CD4-positive, alpha-beta T cell treated with Interleukin-1 beta for 1 hour (primary cell): ENCODE results near the gene TCAP.
A peak's percentile ranks its signal among the peaks of the same experiment; 100 is the strongest.

Experiments used
- DNase-seq, 2 donors: peaks; one replicate each; pipeline ENCODE4 v3.0.0-alpha.2; 2020 to 2022

The TCAP gene

DNA sequence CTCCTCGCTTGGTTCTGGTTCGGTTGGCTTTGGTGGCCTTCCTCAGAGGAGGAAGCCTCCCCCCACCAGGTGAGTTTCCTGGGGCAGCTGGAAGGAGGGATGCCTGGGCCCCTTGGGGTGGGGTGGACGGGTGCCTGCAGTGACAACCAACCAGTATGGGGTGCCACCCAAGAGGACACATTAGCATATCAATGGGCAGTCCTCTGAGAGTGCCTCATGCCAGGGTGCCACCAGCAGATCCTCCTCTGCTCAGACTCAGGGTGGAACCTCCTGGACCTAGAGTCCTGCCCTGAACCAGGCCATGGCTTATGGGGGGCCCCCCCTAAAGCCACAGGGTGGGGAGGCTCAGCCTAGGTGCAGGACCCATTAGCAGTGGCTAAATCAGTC lies 35.7 kb upstream of the TCAP start:
- no peak for DNase-seq

DNA sequence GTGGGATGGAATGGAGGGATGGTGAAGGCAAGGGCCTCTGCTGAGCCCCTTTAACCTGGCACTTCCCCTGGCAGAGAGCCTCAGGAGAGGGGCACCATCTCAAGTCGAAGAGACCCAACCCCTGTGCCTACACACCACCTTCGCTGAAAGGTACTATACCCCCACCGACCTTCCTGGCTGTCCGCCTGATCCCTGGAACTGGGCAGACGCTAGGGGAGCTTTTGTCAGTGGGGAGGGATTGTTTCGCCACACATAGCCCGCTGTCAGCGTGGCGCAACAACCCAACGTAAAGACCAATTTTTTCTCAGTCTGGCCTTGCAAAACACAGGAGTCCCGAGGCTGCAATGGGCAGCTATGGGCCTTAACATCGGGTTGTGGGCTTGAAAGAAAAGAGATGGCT lies 35.3 kb upstream of the TCAP start:
- DNase-seq: no peak

- no peak for DNase-seq
These were observed 33.7 kb upstream of the TCAP start for GRCh38 chr17:39631403-39631802.

DNA sequence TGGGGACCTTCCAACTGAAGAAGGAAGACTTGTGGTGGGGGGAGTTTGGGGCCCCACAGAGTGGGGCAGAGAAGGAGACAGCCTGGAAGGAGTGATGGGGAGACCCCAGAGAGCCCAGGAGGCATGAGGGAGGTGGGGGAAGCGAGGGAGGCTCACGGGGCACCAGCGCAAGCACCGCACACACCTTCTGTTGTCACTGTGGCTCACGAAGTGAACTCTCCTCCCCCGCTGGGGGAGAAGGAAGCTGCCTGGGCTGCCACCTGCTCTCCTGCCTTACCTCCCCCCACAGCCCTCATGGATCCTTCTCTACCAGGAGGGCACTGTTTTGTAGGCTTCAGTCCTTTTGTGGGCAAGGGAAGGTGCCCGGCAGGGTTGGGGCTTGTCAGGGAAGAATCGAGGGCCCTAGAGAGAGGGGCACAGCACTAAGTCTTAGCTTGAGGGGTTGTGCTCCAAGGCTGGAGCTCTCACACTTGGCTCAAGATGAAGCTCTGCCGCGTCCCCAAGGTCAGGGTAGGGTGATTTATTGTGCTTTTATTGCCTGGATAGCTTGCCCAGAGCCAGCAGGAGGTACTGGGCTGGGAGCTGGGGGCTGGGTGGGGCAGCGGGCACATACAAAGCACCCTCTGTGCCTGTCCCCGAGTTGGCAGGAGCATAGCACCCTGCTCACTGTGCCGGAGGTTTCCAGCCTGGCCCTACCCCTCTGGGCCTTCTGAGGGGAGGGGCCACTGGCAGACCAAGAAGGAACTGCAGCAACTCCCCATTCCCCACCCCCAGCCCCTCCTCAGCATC lies 32.8 kb upstream of the TCAP start:
- DNase-seq: no peak

DNA sequence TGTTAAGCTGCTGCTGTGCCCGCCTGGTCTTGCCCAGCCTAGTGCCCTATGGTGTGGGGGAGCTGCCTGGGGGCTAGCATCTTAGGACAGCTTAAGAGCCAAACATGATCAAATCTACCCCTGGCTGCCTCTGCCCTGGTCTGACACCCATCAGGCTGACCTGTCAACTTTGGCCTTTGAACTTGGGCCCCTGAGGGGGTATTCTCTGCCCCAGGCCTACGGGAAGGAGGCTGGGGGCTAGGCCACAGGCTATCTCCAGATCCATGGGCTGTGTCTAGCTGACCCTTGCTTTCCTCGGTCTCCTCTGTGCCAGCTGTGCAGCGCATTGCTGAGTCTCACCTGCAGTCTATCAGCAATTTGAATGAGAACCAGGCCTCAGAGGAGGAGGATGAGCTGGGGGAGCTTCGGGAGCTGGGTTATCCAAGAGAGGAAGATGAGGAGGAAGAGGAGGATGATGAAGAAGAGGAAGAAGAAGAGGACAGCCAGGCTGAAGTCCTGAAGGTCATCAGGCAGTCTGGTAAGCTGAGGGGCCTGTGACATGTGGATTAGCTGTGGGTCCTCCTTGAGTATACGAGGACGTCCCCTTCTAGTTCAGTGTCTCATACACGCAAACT lies 31.5 kb upstream of the TCAP start:
- no peak for DNase-seq

GRCh38 chr17:39634384-39634871 lies 30.7 kb upstream of the TCAP start:
- DNase-seq: peak in 1 of 2 donors; percentile 53

DNA sequence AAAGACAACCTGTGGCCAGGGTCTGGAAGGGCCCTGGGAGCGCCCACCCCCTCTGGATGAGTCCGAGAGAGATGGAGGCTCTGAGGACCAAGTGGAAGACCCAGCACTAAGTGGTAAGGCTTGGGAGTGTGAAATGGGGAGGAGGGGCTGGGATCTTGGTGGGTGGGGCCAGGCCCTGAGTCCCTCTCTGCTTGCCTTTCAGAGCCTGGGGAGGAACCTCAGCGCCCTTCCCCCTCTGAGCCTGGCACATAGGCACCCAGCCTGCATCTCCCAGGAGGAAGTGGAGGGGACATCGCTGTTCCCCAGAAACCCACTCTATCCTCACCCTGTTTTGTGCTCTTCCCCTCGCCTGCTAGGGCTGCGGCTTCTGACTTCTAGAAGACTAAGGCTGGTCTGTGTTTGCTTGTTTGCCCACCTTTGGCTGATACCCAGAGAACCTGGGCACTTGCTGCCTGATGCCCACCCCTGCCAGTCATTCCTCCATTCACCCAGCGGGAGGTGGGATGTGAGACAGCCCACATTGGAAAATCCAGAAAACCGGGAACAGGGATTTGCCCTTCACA lies 29.5 kb upstream of the TCAP start:
- no peak for DNase-seq

DNA sequence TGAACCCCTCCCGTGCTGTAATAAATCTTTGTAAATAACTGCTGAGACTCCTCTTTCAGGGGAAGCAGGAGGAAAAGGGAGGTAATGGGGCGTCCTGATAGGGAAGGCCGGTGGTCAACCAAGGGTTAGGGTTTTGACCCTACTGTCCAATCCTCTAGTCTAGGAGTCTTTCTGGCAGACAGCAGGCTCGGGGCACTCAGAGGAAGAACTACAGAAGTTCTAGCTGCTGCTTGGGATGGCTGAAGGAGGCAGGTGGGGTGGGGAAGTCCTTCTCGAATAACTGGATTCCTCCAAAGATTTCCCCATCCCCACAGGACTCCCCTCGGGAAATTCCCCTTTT lies 28.6 kb upstream of the TCAP start:
- no peak for DNase-seq

DNA sequence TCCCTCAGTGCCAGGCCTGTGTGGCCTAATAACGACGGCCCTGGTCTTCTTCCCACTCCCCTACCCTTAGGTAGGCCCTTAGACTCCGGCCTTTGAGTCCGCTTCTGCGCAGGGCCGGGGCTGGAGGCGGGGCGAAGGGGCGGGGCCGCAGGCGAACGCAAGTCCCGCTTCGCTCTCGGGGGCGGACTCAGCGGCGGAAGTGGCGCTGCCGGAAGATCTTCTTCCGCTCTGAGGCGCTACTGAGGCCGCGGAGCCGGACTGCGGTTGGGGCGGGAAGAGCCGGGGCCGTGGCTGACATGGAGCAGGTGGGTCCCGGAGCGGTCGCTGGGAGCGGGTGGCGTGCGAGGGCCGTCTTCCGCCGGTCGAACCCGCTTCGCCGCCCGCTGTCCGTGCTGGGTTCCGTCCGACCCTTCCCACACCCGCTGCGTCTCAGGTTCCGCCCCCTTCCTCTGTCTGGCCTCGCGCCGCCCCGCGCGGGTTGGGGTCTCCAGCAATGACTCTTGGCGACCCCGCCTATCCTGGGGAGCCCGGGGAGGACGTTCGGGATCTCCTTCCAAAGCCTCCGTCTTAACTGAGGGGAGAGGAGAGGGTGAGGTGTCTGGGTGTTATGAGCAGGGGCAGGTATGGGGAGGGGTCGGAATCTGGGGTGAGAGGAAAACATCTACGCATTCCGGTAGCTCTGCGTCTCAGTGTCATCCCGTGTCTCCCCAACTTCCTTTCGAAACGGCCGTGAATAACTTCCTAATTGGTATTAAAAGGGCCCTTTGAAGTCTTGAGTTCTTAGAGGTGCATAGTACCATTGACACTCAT lies 28.0 kb upstream of the TCAP start, which contains the start of gene STARD3:
TSS of gene STARD3 (plus strand) at position 218 of the 810 bp plus-strand sequence. CDS start 16,388 bp downstream, outside the sequence.
- DNase-seq: peak; percentile 89 to 91

DNA sequence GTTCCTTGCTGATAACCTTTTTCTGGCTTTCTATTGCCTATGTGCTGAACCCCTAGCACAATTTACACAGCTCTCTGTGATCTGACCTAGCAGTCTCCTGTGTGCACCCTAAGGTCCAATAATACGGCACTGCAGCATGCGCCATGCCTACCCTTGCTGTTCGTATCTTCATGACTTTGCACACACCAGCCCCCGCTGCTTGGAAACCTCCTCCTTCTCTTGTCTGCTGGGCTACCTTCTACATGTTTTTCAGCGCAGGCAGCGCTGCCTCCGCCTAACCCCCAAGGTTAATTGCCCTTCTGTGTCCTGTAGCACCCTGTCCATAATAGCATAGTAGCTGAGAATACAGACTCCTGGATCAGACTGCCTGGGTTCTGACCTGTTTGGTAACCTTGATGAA lies 26.8 kb upstream of the TCAP start:
- no peak for DNase-seq

DNA sequence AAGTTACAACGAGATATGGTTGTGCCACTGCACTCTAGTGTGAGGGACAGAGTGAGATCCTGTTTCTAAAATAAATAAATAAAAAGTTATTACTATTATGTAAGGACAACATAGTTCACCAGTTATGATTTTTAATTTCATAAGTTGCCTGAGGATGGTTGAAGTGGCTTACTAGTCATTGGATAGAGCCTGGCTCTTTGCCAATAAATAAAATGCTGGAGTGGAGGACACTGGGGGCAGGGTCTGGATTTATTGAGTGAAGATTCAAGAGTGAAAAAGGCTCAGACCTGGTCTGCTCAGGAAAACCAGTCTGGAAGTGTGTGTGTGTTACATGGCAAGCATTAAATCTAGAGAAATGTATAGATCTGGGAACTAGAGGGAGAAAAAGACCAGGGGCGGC lies 26.1 kb upstream of the TCAP start:
- DNase-seq: no peak

DNA sequence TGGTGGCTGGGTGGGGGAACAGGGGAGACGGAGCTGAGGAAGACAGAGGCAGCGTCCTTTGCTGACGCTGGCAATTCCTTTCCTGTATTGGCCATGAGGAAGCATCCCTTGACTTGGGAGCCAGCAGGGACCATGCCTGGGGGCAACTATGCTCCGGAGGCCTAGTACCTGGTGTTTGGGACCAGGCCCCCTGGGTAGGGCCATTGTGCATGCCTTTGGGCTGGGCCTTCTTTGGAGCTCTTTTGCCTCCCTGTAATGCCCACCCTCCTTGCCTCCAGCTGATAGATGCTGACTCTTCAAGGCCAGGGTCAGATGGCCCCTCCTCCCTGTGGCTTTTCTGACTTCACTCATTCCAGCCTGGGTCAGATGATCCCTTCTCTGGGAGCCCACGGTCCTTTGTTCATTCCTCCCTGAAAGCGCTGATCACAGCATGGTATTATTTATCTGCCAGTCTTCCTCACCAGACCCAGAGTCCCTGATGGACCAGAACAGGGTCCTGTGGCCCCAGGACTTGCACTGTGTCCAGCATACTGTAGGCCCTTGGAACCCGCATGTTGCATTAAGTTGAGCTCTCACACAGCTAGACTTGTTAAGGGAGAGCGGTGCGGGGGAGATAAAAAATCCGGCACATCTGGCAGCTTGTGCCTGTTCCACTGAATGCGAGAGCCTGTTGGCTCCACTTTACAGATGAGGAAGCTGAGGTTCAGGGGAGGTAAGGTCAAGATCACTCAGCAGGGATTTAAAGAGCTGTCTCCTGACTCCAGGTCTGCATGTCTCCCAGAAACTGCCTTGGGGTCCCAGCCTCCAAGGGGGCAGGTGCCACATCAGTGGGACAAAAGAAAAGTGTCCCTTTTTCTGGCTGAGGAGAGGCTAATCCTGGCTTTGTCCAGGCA lies 25.3 kb upstream of the TCAP start:
- no peak for DNase-seq

DNA sequence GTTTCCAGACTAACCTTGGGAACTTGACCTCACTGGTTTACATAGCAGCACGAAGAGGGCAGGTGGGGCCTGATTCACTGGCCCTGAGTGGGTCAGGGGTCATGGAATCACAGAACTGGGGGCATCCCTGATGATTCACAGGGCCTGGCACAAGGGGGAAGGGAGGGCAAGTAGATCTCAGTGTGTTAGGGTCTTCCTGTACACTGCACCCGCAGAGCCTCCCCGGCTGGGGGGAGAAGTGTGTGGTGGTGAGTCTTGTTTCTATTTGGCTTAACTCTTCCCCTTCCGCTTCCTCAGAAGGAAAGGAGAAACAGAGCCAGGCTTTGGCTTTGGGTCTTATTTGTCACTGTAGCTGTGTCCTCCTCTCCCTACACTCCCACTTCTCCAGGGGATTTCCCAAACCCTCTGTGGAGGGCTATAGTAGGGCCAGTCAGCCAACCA lies 24.5 kb upstream of the TCAP start:
- DNase-seq: no peak

GRCh38 chr17:39641097-39641496 lies 24.1 kb upstream of the TCAP start:
- no peak for DNase-seq

DNA sequence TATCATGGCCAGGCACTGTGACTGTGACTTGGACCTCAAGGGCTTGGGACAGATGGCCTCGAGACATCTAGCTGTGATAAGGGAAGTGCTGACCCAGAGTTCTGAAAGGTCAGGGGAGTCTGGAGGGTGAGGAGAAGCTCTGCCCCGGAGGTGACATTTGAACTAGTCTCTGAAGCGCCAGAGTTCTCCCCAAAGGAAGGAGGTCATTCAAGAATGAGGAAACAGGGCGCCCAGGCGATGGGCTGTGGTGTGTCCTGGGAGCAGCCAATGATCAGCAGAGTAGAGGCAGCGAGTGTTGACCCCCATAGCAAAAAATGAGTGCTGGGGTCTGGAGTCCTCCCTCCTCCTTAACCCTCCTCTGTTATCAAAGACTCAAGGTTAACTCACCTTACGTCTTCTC lies 23.3 kb upstream of the TCAP start:
- no peak for DNase-seq

DNA sequence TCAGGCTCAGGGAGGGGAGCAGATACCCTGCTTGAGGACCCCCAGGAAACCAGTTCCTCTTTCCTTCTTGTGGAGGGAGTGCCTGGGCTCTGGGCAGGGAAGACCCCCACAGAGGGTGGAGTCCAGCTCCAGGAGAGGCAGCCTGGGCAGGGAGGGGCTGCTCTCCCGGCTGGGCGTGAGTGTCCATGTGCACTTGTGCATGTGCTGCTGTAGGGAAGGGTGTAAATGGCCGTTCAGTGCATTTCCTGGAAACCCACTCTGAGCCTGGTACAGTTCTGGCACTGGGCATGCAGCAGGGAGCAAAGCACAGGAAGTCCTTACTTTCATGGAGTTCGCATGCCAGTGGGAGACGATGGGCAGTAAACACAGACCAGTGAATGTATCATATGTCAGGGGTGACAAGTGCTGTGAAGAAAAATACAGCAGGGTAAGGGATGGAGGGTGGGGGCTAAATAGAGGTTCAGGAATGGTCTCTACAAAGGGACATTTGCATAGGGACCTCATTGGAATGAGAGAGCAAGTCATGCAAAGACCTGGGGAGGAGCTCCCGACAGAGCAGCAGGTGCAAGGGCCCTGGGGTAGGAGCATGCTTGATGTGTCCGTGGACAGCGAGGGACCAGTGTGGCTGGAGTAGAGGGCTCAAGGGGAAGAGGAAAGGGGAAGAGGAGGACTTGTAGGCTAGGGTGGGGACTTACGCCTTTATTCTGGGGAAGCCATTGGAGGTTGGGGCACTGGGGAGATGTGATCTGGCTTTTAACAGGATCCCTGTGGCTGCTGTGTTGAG lies 22.7 kb upstream of the TCAP start:
- DNase-seq: no peak

DNA sequence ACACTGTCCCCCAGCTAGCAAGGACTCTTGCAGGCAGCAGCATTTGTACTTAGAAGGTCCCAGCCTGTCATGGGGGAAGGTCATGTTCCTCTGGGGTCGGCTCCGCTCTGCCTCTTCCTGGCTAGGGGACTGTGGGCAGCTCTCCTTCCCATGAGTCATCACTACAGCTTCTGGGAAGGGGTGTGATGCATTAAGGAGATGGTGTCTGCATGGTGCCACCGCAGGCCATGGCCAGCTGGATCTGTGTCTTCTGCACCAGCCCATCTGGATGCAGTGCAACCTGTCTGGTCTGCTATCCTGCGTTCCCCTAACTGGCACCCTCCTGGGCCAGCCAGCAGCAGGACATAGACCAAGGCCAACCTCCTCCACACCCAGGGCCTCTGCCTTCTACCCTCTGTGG lies 21.9 kb upstream of the TCAP start:
- DNase-seq: no peak

GRCh38 chr17:39647256-39647655 lies 17.9 kb upstream of the TCAP start:
- DNase-seq: no peak

- DNase-seq: no peak
These were observed 16.4 kb upstream of the TCAP start for GRCh38 chr17:39648616-39649366.

DNA sequence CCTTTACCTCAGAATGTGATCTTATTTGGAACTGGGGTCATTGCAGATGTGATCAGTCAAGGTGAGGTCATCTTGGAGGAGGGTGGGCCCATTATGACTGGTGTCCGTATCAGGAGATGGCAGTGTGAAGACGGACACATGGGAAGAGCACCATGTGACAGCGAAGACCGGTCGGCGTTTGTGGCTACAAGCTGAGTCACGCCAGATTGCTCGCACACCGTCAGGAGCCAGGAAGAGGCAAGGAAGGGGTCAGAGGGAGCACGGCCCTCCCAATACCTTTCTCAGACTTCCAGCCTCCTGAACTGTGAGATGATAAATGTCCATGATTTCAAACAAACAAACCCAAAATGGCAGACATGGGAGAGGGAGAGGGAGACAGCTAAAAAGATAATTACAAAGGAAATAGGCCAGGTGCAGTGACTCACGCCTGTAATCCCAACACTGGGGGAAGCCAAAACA lies 15.0 kb upstream of the TCAP start:
- no peak for DNase-seq
